ENCODE measurements around the gene CHKA. TPM values are rescaled to one million over a fixed set of nuclear protein-coding genes. Genes with fewer than 3 reads are reported as not detected.

The CHKA gene
- polyA plus RNA-seq, 1 donor = 21.4 TPM

DNA sequence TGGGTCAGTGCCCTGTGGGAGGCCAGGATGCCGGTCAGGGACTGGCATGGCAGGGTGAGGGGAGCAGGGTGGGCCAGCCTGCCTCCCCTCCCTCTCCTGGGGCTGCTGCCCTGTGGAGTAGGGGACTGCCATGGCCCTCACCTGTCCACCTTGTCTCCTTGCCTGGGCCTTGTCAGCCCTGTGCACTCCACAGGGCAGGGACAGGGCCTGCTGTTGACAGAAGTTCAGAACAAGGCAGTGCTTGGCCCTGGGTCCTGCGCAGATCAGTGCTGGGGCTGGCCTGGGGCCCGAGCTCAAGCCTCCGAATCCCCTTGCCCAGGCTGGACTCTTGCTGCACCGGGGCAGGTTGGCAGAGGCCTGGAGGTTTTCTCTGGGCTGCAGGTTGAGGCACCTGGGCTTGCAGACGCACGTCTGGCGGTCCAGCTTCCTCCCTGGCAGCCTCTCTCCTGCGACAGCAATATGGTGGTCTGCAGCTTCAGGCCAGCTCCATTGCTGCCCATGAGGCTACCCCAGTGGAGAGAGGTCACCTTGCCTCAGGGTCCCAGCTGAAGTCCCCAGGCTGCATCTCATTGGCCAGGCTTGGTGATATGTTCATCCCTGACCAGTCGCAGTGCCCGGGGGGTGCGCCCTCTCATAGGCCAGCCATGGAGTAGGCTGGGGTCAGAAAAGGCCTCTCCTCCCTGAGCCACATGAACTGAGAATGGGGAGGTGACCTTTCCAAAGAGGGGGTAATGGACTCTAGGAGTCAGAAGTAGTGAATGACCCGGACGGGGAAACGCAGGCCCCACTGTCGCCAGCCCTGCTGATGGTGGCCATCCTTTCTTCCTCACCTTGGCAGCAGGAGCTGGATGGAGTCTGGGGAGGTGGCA lies 21.5 kb upstream of the CHKA start:
- no peak for DNase-seq (ENCODE audit: low read depth)

DNA sequence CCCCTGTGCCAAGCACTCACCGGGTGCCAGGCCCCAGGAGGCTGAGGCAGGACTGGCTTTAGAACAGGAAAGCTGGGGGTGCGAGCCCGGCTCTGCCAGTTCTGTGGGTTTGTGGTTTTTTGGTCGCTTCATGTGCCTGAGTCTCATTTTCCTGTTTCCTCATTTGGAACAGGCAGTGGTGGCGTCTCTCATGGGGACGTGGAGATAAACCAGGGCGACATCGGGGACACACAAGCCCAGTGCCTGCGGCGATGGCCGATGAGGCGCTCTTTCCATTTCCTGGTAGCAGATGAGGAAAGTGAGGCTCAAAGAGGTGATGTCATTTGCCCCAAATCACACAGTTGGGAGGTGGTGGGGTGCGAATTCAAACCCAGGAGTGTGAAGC lies 20.8 kb upstream of the CHKA start:
- DNase-seq (ENCODE audit: low read depth) = no peak

DNA sequence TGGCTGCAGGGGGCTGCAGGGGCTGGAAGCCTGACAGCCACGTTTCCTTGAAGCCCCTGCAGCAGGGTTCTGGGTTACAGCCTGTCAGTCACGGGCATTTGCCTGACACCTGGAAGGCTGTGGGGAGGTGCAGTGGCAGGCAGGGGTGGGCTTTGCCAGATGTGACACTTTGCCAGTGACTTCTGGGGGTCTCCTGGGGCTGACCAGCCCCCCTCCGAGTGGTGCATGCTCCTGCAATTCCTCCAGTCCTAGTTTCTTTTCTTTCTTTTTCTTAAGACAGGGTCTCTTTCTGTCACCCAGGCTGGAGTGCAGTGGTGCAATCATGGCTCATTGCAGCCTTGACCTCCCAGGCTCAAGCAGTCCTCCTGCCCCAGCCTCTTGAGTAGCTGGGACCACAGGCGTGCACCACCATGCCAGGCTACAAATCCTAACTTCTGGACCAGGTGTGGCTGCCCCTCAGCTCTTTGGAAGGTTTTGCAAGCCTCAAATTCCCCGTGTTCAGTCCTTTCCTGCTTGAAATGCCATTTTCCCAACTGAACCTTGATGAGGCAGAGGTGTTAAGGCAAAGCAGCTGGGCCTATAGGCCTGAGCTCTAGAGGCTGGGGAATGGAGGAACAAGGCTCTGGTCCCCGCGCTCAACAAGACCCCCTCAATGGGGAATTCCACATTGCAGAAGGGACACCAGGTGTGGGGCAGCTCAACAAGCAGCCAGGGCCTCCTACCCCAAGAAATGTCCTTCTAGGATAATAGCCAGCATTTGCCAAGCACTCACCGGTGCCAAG lies 20.2 kb upstream of the CHKA start:
- no peak for DNase-seq (ENCODE audit: low read depth)

DNA sequence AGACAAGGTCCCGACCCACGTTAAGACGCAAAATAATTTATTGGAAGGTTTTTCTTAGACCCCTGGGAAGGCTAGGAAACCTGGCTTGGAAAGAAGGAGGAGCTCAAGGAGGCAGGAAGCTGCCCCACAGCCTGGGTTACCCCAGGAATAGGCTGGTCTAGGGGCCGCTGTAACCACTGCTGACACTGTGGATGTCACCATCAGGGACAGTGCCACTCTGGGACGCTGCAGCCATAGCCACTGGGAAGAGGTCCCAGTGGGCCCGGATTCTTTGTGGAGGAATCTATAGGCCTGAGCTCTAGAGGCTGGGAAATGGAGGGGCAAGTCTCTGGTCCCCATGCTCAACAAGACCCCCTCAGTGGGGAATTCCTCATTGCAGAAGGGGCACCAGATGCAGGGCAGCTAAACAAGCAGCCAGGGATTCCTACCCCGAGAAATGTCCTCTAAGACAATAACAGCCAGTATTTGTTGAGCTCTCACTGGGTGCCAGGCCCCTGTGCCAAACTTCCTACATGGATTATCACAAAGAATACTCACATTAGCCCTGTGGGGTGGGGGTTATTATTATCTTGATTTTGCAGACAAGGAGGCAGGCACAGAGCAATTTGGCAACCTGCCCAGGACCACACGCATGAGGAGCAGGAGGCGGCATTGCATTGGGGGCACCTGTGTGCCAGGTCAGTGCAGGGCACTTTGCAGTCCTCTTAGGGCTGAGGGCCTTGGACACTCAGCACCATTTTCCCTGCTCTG lies 19.5 kb upstream of the CHKA start:
- DNase-seq (ENCODE audit: low read depth) = no peak

DNA sequence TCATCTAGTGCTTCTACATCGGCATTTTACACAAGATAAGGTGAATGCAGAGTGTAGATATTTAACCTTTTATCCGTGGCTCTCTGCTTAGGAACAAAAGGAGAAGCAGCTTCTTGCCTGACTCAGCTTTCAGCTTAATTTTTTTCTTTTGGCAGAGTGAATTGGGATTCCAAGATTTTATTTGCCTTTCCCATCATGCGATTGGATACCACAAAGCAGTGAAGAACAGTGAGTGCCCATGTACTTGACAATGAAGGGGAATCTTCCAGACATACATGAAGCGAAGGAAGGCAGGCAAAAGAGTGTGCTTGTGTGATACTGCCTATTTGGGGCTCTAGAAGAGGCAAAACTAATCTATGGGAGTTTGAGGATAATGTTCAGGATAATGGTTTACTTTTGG lies 17.0 kb upstream of the CHKA start:
- DNase-seq (ENCODE audit: low read depth) = no peak

DNA sequence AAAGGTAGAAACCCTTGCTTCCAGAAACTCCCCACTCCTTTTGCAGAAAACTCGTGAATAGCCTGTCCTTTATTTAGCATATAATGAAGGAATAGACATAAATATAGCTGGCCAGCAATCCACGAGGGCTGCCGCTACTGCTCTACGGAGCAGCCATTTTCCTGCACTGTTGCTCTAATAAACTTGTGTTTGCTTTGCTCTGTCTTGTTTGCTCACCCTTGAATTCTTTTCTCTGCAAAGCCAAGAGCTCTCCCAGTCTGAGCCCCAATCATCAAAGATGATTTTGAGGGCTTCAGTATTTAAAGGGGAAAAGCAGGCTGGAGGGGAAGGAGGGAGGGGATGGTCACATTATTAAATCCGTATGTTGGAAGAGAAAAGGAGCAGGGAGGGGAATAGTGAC lies 16.6 kb upstream of the CHKA start:
- no peak for DNase-seq (ENCODE audit: low read depth)

DNA sequence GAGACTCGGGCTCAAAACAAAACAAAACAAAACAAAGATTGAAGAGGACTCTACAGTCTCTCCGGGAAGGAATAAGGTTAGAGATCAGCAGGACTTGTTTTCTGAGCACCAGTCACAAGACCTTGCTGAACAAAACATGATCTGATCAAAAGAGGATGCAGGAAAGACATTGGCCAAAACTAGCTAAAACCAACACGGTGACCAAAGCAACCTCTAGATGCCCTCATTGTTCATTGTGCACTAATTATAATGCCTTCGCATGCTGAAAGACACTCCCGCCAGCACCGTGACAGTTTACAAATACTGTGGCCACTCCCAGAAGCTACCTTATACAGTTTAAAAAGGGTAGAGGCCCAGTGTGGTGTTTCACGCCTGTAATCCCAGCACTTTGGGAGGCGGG lies 15.7 kb upstream of the CHKA start:
- DNase-seq (ENCODE audit: low read depth) = no peak

DNA sequence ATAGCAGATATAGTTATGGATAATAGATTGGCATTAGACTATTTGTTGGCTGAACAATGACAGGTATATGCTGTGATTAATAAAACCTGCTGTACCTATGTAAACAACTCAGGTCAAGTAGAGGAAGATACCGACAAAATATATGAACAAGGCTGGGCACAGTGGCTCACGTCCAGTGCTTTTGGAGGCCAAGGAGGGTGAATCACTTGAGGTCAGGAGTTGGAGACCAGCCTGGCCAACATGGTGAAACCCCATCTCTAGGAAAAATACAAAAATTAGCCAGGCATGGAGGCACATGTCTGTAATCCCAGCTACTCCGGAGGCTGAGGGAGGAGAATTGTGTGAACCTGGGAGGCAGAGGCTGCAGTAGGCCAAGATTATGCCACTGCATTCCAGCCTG lies 14.0 kb upstream of the CHKA start:
- no peak for DNase-seq (ENCODE audit: low read depth)

DNA sequence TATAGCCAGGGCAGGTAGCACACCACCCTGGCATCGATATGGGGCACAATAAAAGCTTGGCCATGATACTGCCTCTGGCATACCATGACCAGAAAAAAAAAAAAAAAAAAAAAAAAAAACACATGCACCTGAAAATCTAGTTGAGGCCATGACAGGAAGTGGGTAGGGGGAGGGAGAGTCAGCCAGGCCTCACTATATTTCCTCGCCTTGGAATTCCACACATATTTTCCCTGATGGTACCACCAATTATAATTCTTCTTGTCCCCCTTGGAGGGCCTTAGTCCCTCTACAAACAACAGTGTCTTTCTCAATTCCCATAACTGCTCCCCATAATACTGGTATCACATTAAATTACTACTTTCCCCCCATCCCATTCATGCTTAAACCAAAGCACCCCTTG lies 12.6 kb upstream of the CHKA start:
- DNase-seq (ENCODE audit: low read depth) = no peak

DNA sequence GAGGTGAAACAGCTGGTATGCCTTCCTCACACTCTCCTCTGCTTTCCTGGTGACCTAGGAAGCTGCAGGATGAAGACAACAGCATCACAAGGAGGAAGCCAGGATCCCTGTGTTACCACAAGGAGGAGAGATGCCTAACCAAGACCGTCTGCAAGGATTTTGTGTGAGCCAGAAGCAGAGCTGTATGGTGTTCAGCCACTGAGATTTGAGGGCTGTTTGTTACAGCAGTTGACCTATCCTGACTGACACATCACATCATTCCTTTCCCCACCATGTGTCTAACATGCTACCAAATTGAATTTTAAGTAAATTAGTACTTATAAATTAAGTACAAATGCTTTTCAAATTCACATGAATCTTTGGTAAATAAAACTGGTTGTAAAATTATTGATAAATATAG lies 8.9 kb upstream of the CHKA start:
- no peak for DNase-seq (ENCODE audit: low read depth)

DNA sequence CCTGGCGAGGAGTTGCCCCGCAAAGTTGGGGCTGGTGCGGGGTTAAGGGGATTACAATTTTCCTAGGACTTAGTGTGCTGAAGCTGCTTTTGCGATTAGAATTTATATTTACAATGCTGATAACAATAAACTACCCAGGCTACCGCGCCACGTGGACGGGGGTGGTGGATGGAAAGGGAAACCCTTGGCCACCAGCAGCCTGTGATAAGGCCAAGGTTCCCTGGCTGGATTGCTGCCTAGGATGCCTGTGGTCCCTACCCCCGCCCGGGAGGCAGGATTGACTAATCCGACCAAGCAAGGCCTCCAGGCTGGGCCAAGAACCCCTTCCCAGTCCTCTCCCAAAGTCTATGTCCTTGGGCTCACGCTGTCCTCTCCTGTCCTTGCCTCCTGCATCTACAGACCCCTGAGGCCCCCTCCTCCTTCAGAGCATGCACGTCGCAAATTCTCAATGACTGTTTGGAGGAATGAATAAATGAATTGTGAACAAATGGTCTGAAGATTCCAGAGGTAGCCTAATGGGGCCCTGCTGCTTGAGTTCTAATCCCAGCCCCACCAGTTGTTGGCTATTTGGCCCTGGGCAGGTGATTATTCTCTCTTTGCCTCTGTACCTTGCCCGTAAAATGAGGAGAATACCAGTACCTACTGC lies 7.6 kb upstream of the CHKA start:
- no peak for DNase-seq (ENCODE audit: low read depth)

DNA sequence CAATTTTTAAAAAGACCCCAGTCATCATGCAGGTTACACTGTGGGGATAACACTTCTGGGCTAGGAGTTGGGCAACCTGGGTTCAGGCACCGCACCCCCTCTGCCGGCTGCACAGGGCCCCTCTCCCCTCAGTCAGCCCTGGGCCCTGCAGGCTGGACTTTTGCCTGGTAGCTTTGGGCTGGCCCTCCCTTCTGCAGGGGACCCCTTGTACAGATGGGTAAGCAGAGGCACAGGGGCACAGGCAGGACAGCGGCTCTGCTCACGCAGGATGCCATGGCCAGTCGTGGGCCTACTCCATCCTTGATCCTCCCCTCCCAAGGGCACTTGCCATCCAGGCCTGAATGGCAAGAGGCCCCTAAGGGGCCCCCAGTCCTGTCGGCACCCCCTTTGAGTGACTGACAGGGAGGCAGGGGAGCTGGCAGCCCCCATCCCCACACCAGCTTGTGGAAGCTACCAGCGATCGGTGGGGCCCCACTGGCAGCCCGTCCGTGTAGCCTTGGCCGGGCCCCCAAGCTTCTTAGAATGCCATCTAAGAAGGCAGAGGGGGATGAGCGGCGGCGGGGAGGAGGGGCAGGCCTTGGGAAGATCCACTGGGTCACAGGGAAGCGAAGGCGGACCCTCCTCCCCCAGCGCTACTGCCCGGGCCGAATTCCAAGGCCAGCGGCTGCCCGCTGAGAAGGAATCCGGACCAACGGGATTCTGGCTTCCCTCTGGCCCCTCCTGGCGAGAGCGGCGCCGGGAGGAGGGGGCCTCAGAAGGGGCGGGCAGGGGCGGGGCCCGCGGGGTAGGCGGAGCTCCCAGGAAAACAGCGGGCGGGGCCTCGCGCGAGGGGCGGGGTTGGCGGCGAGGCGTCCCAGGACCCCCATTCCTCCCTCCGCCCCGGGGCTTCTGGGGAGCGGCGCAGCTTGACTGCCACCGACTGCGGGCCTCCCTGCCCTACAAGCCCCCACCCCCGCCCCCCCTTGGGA lies 6.8 kb upstream of the CHKA start:
- no peak for DNase-seq (ENCODE audit: low read depth)

DNA sequence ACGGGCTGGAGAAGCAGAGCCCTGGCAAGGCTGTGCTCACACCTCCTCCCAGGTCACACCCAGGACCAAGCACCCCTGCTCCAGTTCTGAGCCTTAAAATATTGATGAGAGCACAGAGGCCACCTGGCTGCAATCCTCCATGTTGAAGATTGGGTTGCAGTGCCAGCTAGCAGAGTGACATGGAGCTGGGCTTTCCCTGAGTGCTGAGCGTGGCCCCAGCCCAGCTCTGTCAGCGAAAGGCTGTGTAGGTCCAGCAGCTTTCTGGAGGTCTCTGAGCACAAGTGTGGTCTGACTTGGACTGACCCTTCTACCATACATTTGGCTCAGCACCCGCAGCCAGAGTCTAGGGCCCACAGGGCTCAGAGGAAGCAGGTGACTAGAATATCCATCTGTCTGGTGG lies 4.0 kb upstream of the CHKA start:
- no peak for DNase-seq (ENCODE audit: low read depth)

DNA sequence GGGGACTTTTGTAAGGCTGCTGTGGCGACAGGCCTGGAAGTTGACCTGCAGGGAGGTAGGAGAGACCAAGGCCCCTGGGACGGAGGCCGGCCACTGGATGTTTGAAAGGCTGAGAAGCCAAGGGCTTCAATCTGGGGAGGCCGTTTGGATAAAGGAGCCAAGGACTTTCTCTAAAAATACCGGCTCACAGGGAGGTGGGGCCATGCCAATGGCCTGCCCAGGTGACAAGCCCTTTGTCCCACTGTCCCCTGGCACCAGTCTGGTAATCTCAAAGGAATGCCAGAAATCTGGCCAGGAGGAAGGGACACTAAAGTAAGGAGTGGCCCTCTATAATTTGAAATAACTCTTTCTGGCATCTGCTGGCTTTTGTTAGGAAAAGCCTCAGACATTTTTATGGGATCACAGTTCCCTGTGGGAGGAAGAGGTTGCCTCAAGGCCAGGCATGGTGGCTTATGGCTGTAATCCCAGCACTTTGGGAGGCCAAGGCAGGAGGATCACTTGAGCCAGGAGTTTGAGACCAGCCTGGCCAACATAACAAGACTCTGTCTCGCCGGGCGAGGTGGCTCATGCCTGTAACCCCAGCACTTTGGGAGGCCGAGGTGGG lies 1.9 kb upstream of the CHKA start:
- no peak for DNase-seq (ENCODE audit: low read depth)

DNA sequence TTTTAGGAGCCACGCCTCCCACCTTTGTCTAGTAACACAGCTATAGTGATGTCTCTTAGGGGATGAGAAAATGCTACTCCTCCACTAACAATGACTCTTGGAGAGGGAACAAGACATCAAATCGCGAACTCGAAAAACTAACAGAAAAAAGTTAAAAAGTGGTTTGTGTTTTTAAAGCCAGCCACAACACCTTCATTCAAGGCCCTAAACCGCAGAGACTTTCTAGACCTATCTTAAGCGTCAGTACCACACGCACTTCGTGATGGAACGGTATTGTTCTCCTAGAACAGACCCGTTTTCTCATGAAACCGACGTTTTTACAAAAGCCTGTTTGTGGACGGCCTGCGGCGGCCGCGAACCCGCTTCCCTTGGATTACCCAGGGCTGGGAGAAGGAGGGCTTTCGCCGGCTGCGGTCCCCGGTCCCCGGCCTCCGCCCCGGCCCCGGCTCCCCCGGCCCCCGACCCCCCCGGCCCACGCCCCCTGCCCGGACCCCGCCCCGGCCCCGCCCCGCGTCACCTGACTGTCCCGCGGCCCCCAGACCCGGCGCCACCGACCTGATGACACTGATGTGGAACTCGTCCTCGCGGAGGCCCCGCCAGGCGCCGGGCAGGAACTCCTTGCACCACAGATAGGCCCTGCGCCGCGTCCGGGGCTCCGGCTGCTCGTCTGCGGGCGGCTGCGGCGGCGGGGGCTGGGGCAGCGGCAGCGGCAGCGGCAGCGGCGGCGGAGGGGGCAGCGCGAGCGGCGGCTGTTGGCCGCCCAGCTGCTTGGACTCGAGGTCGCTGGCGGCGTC lies 718 bp downstream of the CHKA start:
- DNase-seq (ENCODE audit: low read depth) = no peak

DNA sequence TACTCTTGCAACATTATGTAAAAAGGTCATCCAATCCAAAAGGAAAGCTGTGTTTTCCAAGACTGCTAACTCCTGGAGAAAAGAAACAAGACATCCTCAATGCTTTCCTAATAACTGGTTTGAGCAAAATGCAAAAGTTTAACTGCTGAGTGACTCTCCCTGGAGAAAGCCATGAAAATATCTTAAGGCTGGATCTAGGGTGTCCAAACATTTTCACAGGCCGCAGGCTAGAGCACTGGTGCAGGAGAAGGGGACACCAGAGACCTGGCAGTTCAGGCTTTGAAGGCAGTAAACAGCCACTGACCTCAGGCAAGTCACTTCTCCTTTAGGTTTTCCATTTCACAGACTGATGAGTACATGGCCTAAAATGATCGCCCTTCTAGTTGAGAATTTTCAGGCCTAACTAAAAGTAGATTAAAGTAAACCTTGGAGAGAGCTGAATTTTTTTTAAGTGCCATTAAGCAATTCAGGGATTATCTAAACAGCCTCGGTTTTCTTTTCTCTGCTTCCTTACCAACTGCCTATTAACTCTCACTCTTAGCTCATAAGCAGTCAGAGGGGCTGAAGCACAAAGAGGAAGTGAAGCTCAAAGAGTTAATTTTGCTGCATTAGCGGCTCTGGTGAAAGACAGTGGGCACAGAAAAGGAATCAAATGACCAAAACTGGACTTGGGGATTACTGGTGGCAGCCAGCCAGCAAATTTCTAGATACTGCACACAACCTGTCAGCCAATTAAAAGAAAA lies 2.3 kb downstream of the CHKA start:
- DNase-seq (ENCODE audit: low read depth) = no peak

DNA sequence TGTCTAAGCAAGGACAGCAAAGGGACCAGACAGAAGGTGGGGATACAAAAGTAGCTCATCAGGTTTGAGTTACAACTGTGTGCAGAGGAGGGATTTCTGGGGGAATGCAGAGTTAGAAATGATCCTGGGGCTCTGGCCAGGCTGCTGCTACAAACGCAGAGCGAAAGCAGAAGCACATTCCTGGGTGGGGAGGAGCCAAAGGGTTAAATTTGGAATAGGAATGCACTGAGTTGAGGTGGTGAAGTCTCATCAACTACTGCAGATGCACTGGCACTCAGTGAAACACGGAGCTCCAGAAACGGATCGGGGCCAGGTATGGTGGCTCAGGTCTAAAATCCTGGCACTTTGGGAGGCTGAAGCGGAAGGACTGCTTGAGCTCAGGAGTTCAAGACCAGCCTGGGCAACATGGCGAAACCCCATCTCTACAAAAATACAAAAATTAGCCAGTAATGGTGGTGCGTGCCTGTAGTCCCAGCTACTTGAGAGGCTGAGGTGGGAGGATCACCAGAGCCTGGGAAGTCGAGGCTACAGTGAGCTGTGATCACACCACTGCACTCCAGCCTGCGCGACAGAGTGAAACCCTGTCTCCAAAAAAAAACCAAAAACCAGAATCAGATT lies 3.2 kb downstream of the CHKA start:
- no peak for DNase-seq (ENCODE audit: low read depth)

DNA sequence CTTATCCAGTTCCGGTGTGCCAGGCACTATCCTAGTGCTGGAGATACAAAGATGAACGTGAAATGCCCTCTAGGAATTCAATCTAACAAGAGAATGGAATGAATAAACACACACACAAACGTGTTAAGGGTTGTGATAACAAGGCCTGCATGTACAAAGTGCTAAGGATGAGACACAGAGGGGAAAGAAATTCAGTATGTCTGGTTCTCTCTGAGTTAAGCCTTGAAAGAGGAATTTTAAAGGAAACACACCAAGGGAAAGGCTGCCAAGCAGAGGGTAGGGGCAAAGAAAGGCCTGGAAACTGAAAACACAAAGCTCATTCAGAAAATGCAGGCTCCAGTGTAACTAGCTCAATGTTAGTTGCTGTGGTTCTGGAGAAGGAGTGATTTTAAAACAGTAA lies 4.2 kb downstream of the CHKA start:
- no peak for DNase-seq (ENCODE audit: low read depth)

All from forelimb muscle (tissue), 1 donor.